CD4-positive, alpha-beta T cell treated with Interleukin-6 for 4 hours (primary cell): ENCODE measurements around the gene TMPO.
"Not testable (repeated sequence)": the region's sequence is repeated elsewhere in the genome, so short reads cannot be mapped to it uniquely, and the experiment has no call there.

Source experiments
- DNase-seq: peaks from one replicate; pipeline ENCODE4 v3.0.0-alpha.2; 2020; ENCODE audit warnings: mixed read lengths

TMPO gene

DNA sequence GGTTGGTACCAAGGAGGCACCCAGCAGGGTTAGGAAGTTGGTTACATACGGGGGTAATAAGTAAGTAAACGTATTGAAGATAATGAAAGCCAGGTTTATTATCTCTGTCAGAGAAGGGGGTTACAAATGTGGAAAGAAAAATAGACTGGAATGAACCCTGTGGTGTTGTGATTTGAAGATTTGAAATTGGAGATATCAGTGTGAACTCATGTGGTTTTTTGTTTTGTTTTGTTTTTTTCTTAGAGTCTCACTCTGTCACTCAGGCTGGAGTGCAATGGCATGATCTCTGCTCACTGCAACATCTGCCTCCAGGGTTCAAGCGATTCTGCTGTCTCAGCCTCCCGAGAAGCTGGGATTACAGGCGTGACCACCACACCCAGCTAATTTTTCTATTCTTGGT lies 64.0 kb downstream of the TMPO start:
- DNase-seq = no peak

DNA sequence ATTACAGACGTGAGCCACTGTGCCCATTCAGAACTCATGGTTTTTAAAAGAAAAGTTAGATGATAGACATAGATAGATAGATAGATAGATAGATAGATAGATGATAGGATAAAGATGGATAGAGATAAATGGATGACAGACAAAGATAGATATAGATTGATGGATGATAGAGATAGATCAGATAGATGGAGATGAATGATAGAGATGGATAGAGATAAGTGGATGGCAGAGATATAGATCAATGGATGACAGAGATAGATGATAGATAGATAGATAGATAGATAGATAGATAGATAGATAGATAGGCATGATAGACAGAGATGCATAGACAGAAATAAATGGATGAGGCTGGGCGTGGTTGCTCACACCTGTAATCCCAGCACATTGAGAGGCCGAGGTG lies 64.4 kb downstream of the TMPO start:
- no peak for DNase-seq

DNA sequence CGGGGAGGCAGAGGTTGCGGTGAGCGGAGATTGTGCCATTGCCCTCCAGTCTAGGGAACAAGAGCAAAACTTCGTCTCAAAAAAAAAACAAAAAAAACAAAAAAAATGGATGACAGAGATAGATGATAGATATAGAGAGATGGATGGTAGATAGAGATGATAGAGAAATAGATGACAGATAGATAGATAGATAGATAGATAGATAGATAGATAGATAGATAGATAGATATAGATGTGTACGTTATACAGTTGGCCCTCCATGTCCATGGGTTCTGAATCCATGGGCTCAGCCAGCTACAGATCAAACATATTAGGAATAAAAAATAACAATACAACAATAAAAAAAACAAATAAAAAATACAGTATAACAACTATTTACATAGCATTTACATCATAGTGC lies 65.3 kb downstream of the TMPO start:
- DNase-seq = no peak

DNA sequence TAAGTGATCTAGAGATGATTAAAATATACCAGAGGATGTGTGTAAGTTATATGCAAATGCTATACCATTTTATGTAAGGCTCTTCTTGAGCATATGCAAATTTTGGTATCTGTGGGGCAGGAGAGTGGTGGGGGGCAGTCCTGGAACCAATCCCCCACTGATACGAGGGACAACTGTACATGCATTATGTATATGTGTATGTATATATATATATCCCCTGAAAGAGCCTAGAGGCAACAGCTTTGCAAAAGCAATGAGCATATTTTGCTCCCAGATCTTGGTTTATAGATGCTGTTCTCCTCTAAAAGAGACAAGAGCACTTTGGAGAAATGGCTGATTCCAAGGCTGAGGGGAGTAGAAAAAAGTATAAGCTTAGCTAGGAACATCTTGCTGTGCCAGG lies 65.7 kb downstream of the TMPO start:
- DNase-seq = no peak

DNA sequence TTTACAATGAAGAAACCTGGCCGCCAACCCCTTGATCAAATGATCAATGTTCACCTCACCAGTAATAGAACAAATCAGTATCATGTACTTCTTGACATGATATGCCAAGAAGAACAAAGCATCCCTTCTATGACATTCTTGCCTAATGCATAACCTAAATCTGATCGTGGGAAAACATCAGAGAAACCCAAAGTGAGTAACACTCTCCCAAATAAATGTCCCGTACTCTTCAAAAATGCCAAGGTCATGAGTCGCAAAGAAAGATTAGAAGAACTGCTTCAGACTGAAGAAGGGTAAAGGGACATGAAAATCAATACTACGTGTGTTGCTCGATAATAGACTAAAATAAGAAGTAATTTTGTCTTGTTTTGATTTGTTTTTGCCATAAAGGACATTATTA lies 66.7 kb downstream of the TMPO start:
- no peak for DNase-seq

DNA sequence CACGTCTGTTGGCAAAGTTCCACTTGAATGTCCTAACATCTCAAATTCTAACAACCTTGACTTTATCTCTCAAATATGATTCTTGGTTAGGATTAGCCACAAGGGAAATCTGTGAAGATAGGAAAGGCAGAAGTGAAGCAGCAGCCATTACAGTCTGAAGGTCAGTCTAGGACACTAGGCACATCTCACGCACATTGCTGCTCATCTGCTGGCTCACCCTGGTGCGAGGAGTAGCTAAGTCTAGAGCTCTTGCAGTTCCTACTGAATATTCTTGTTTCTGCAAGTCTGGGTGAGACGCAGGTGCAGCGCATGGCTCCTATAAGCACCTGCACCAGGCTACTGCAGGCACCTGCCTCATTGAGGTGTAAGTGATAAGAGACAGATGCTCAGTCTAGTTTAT lies 71.7 kb downstream of the TMPO start:
- no peak for DNase-seq

DNA sequence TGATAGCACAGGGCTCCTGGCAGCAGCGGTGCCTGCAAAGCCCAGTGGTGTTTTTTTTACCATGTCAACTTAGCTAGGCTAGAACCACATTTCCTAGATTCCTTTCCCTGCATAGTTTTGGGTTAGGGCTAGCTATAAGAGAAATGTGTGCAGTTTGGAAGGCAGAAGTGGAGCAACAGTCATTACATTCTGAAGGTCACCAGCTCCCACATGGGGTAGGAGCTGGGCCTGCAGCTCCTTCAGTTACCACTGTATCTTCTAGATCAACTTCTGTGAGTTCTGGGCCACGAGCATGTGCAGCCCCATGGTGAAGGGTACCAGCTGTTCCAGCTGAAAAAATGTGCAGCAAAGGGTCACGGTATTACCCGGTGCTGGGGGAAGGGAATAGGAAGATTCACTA lies 75.8 kb downstream of the TMPO start:
- no peak for DNase-seq

DNA sequence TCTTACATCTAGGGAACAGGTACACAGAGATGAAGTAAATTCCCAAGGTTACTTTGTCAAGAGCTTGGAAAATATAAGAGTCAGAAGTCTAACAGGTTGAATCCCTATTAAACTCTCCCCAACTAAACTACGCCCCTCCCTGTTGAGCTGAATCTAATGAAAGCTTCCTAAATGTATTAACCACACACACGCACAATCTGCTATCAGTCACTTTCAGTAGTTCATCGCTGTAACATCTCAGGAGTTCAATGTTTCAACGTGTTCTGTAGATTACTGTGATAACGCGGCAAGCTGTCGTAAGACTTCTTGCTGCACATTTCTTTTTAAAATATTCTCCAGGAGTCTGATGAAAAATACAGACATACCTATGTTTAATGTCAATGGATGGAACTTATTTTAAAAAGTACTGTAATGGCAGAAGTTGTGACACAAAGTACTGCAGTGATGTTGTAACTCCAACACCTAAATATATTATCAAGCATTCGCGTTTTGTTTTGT lies 77.5 kb downstream of the TMPO start:
- DNase-seq = no peak

DNA sequence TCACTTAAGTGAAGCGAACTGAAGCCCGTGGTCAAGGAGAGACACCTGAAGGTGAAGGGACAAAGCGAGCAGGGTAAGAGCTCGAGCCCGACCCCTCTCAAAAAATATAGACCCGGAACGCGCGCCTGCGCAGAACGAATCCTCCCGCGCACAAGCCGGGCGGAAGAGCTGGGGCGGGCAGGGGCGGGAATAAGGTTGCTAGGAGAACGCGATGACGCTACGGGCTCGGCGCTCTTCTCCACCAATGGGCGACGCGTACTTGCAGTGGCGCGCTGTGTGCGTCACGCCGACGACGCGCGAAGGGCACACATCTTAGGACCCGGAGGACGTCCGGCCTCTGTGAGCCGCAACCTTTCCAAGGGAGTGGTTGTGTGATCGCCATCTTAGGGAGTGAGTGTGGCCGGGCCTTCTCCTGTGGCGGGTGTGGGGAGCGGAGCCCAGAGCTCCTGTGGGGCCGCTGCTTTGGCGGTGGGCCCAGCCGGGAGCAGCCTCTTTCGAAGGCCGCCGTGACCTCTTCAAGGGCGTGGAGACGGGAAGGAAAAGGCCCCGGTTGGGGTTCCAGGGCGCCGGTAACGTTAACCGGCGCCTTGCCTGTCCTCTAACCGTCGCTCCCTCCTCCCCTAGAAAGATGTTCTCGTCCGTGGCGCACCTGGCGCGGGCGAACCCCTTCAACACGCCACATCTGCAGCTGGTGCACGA lies 78.1 kb downstream of the TMPO start, which contains the start of gene SLC25A3:
Gene SLC25A3 (plus strand): TSS at position 336 of the 699 bp plus-strand sequence. CDS start 293 bp downstream, at position 629.
- DNase-seq = peak; percentile 96

DNA sequence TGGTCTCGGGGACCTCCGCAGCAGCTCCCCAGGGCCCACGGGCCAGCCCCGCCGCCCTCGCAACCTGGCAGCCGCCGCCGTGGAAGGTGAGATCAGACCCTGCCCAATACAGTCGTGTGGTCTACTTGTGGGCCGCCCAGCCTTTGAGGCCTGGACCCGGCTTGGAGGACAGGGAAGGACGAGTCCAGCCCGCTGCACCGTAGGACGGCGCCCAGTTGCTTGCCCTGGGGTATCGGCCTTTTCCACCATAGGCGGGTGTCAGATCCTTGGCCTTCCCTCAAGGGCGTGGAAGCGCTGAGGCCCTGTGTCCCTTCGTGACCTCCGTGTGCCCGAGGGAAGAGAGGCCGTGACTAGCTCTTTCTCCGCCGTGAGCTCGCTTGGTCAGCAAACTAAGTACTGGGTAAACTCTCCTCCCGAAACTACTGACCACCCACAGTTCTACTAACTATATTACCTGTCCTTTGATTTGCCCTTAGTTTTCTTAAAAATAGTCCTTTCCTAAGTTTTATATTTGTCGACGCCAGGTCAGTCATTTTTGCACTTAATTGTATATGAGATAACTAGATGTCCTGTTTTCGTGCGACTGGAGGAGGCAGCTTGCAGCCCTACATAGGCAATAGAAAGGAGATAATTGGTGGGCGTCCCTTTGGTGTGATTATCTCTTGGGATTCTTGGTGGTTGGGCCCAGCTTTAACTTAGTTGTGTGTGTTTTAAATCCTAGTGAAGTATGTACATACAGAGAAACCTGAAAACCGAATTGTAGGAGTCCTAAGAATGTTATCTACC lies 78.9 kb downstream of the TMPO start:
- DNase-seq = no peak

DNA sequence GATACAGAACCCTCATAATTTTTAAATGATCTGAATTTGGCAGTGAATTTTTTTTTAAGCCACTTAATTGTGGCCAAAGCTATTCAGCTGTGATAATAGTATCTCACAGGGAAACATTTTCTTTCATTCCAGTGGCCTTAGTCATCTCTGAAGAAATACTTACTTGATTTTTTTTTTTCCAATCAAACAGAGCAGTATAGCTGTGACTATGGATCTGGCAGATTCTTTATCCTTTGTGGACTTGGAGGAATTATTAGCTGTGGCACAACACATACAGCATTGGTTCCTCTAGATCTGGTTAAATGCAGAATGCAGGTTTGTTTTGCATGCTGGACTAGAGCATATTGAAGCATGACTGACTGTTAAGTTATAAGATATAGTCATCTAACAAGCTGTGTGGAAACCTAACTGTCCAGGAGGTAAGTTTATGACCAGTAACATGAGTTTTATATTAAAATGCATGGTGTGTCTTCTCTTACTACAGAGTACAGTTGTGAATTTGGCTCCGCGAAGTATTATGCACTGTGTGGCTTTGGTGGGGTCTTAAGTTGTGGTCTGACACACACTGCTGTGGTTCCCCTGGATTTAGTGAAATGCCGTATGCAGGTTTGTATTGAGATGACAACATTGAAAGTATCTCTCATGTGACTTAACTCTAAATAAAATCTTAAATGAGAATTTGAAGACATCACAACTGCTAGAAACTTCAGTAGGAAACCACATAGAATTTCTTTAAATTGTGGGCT lies 80.0 kb downstream of the TMPO start:
- no peak for DNase-seq

DNA sequence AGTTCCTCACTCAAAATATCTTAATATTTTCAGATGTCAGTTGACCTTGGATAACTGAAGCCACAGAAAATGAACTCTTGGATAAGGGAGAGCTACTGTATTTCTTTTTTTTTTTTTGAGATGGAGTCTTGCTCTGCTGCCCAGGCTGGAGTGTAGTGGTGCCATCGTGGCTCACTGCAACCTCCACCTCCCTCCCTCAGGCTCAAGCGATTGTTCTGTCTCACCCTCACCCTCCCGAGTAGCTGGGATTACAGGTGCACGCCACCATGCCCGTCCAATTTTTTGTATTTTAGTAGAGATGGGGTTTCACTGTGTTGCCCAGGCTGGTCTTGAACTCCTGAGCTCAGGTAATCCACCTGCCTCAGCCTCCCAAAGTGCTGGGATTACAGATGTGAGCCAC lies 81.9 kb downstream of the TMPO start:
- not testable (repeated sequence) for DNase-seq
